Cerebellar nuclear complex (tissue), 1 donor: ENCODE data around the gene FRY.
"Not testable (repeated sequence)": the region's sequence is repeated elsewhere in the genome, so short reads cannot be mapped to it uniquely, and the experiment has no call there.

Experiments used
- DNase-seq, 2 experiments: peaks; one replicate each; lab custom pipeline; 2025; lab: John Stamatoyannopoulos, UW

Gene FRY

DNA sequence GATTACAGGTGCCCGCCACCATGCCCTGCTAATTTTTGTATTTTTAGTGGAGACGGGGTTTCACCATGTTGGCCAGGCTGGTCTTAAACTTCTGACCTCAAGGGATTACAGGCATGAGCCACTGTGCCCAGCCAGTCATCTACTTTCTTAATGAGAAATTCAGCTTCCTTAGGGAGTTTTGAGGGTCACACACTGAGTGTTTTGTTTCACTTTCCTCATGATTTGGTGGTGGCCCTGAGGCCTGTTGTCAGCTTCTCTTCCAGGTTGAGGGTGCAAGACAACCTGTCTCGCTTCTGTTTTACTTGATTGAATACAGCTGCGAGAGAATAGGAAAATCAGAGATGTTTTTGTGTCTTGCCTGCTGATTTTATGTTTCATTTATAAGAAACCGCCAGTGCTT is 9.9 kb downstream of the FRY start:
- DNase-seq: no peak

DNA sequence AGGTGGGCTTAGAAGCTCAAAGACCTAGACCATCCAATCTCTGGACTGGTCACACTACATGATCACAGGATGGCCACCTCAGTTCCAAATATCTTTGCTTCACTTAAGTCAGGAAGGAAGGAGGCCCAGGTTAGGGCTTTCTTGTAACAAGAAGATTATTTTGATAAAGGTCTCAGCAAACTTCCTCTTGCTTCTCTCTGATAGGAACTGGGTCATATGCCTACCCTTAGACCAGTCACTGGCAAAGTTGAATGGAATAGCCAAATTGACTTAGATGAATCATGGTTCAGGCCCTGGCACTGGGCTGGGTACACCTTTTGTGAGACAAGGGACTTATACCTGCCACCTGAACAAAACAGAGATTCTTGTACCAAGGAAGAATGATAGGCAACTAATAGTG is 11.0 kb downstream of the FRY start:
- no peak for DNase-seq

GRCh38 chr13:32044446-32044845 is 12.9 kb downstream of the FRY start:
- no peak for DNase-seq

- no peak for DNase-seq
These were observed 14.0 kb downstream of the FRY start for GRCh38 chr13:32045537-32045936.

DNA sequence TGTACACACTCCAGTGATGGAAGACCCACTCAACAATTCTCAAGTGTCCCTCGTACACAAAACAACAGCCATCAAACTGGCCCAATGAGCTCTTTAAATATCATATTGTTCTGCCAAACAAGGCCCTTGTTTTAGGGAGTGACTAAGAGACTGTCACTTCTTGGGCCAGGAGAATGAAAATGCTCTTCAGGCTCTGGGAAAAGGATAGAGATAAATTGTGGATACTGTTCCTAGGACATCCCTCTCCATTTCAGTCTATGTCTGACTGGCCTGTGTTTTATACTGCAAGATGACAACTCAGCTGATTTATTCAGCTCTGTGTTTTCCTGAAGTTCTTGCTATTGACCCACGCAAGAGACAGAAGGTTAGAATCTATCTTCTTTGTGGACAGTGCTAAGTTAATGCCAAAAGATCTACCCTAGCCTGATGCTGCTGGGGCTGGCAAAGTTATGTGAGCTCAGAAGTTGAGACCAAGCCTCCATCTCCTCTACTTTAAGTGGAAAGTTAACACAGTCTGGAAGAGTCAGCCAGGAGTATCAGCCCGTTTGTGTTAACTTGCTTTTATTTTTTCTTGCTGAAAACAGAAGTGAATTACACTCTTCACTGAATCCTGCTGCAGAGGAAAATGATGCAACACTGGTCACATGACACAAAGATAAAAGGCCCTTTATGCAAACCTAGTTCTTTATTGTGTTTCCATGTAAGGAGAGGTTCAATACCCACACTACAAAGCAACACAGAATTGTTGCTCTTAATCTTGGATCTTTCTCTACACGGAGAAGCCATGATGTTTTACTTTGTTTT is 14.6 kb downstream of the FRY start:
- no peak for DNase-seq

DNA sequence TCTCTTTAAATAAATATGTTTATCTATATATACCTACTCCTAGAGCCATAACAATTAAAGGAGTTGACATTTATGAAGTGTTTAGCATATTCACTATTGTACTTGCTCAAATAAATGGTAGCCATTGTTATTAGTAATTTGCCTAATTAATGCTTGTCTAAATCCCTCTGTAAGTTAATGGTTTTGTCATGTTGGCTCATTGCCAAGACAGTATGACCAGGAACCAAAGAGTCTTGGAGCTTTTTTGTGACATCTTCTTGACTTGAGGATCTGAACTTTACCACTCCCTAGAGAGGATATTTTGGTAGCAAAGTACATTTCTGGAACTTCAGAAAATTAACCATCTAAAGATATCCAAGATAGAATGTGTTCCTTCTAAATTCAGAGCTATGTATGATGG is 15.5 kb downstream of the FRY start:
- no peak for DNase-seq

DNA sequence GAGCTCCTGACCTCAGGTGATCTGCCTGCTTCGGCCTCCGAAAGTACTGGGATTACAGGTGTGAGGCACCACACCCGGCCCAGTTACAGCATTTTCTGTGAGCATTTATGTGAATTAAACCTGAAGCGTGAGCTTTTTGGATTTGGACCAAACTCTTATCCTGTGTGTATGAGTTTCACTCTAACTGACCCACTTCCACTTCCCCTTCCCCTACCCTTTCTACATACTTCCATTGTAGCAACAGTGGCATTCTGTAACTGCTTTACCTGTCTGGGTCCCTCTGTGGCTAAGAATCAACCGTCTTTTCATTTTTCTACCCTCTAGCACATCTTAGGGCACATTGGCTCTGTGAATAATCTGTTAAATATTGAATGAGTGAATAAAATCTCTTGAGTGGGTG is 16.2 kb downstream of the FRY start:
- DNase-seq: no peak

GRCh38 chr13:32048816-32049215 is 17.2 kb downstream of the FRY start:
- DNase-seq: no peak

DNA sequence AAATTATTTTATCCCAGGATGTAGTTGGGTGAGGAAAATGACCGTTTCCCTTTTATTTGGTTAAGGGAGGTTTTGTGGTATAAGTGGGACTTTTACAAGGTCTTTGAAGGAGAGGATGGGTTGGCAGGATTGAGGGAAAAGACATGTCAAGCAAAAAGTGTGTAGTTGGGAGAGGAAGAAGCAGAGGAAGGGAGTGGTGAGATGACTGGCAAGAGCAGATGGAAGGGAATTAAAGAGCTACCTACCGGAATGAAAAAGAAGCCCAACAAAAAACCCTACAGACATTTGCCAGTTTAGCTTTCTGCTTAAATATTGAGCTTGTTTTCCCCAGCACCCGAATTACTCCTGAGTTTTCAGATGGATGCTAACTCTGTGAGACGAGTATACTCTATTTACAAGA is 19.6 kb downstream of the FRY start:
- no peak for DNase-seq

DNA sequence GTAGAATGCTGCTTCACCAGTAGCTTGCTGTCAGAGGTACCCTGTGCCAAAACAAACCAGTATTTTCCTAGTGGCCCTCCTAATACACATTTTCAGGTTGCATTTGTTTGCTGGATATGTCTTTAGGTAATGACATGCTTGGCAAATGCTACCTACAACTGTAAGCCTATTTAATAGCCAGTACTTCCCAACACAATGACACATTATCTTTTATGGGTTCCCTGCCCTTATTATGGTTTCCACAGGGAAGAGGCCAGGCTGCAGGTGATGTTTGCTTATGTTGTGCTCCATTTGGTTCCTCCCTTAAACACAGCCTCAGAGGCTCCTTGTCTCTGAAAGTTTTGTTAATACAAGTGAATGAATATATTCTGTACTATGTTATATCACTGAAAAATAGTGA is 24.7 kb downstream of the FRY start:
- DNase-seq: no peak

GRCh38 chr13:32057325-32057724 is 25.8 kb downstream of the FRY start:
- DNase-seq: not testable (repeated sequence)

- DNase-seq: no peak
These were observed 28.0 kb downstream of the FRY start for GRCh38 chr13:32059511-32059984.

DNA sequence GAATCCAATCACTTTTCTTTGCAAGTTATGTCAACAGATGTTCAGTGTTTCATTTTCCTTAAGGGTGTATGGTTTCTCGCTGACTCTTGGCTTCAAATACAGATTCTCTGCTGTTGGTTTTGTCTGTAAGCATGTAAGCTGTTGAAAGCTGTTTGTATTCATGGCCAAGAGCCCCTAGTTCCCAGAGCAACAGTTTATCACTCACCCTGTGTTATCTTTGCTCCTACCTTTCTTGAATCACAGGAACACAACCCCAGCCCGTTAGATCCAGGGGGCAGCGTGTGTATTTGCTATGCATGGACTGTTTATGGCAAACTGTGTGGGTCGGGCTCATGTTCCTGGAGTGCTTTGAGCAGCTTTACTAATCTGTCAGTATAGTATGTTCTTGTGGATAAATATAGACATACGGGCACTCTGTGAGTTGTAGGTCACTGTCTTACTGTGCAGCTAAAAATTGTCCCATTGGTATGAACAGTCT is 28.9 kb downstream of the FRY start:
- DNase-seq: no peak

DNA sequence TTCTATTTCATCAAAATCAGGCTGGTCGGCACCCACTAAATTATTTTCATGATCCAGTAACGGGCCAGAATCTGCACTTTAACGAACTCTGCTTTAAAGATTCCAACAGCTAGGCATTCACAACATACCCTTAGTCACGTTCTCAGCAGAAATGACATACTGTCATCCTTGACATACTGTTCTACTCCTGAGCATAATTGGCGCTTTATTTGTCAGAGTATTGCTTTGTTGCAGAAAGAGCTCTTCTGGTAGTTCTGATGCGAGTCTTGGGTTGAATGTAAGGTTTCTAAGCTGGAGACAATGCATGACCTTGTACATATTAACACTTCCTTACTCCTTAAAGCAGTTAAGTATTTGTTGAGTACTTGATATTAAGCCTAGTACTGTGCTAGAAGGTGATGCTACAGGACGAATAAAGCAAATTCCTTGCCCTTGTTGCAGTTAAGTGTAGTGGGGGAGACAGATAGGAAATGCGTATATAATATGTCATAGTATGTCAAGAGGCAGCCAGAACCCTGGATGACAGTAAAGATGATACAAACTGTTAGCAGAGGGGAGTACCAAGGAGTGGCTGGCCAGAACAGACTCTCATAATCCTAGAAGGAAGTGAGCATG is 32.2 kb downstream of the FRY start:
- DNase-seq: no peak

- DNase-seq: no peak
These were observed 35.8 kb downstream of the FRY start for GRCh38 chr13:32067149-32067961.

DNA sequence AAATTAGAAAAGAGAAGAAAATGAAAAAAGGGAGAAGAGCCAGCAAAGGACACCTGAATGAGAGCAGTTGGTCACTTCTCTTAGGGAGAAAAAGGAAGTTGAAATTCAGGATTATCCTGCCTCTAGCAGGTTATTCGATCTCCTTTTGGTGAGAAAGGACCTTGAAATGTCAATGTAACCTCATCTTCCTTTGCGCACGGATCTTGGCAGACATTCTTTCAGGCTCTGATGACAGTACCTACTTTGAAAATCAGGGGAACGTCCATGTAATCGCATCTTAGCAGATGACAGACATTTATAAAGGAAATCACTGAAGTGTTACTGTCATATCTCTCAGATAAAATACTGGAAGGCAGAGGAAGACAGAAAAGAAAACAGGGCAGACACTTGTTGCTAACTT is 36.7 kb downstream of the FRY start:
- no peak for DNase-seq

DNA sequence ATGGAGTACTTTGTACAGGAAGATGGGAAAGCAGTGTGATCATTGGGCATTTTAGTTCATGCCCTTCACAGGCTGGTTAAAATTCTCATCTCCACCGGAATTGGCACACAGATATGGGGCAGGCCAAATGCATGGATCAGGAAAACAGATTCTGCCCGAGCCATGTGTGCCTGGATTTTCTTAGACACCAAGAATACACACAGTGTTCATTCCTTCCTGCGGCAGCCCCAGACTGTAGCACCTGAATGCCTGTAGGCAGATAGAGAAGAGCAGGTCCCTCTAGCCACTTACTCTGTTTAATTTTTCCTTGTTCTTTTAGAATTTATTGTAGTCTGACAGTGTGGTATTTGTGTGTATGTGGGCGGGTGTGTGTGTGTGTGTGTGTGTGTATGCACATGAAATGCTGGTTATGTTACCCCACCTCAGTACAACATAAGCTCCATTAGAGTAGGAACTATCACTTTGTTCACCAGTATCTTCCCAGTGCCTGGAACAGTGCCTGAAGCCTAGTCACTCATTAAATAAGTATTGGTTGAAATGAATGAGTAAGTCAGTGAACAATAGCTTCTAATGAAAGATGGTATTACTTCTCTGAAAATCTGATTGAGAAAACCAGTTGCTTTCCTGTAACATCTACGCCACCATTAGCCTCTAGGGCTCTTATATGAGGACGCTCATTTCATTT is 41.7 kb downstream of the FRY start:
- DNase-seq: no peak

GRCh38 chr13:32075170-32075851 is 43.7 kb downstream of the FRY start:
- no peak for DNase-seq

- DNase-seq: no peak
These were observed 48.0 kb downstream of the FRY start for GRCh38 chr13:32079587-32079986.

- no peak for DNase-seq
These were observed 48.8 kb downstream of the FRY start for GRCh38 chr13:32080328-32080744.

- no peak for DNase-seq
These were observed 50.0 kb downstream of the FRY start for GRCh38 chr13:32081591-32081990.
